KOPT-K1 (cell line): Measurements from ENCODE around the gene PTPRO.

Experiments
- H3K27ac ChIP-seq: fragments of 200-600 bp; sonication (generic); 2 replicates; pipeline ENCODE4 v1.5.1; 2016; ENCODE audit warnings: antibody characterized with exemption, mild to moderate bottlenecking, low read depth, low read length; ENCODE audit not compliant: poor library complexity, severe bottlenecking
- H3K36me3 ChIP-seq: fragments of 200-600 bp; sonication (generic); 2 replicates; pipeline ENCODE4 v1.5.1; 2017; ENCODE audit warnings: antibody characterized with exemption, mild to moderate bottlenecking, low read length, moderate library complexity; ENCODE audit not compliant: insufficient read depth
- H3K9me3 ChIP-seq: fragments of 200-600 bp; sonication (generic); 2 replicates; pipeline ENCODE4 v1.5.1; 2017; ENCODE audit warnings: antibody characterized with exemption, low read length, mild to moderate bottlenecking; ENCODE audit not compliant: insufficient read depth, poor library complexity, severe bottlenecking

The PTPRO gene

GRCh38 chr12:15329891-15330290 lies 7.6 kb downstream of the PTPRO start:
- Histone ChIP-seq H3K36me3 (no peaks in the 10 kb centered on the region), H3K27ac (no peak overlapping the region), H3K9me3 (no peaks in the 10 kb centered on the region)

- Histone ChIP-seq H3K9me3 (no peaks in the 10 kb centered on the region), H3K27ac (no peak overlapping the region), H3K36me3 (no peaks in the 10 kb centered on the region)
These were observed 11.9 kb downstream of the PTPRO start for GRCh38 chr12:15334225-15334624.

GRCh38 chr12:15335959-15336358 lies 13.7 kb downstream of the PTPRO start:
- Histone ChIP-seq H3K9me3 (no peaks in the 10 kb centered on the region), H3K36me3 (no peaks in the 10 kb centered on the region), H3K27ac (no peak overlapping the region)

GRCh38 chr12:15336768-15337553 lies 14.7 kb downstream of the PTPRO start:
- Histone ChIP-seq H3K36me3 (no peaks in the 10 kb centered on the region), H3K9me3 (no peaks in the 10 kb centered on the region), H3K27ac (no peak overlapping the region)

GRCh38 chr12:15341371-15341770 lies 19.1 kb downstream of the PTPRO start:
- H3K9me3 ChIP-seq: no peaks in the 10 kb centered on the region
- no peak overlapping the region for H3K27ac ChIP-seq
- no peaks in the 10 kb centered on the region for H3K36me3 ChIP-seq

GRCh38 chr12:15344561-15344960 lies 22.3 kb downstream of the PTPRO start:
- H3K27ac ChIP-seq: no peak overlapping the region
- no peaks in the 10 kb centered on the region for H3K9me3 ChIP-seq
- no peaks in the 10 kb centered on the region for H3K36me3 ChIP-seq

DNA sequence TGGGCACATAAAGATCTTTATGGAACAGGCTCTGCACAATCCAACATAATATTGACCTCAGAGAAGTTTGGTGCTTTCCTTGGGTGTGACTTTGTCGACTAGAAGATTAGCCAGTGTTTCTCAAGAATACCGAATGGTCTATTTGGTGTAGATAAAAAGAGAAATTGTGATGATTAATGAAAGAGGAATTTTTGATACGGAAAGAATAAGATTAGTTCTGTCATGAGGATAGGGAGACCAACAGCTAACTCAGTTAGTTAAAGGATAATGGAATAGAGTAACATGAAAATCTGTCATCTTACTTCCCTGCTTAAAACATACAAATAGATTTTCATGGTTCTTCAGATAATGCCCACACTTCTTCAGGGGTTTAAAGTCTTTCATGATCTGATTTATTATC lies 24.2 kb downstream of the PTPRO start:
- H3K36me3 ChIP-seq: no peaks in the 10 kb centered on the region
- no peak overlapping the region for H3K27ac ChIP-seq
- H3K9me3 ChIP-seq: no peaks in the 10 kb centered on the region

- H3K27ac ChIP-seq: no peak overlapping the region
- no peaks in the 10 kb centered on the region for H3K9me3 ChIP-seq
- no peaks in the 10 kb centered on the region for H3K36me3 ChIP-seq
These were observed 28.3 kb downstream of the PTPRO start for GRCh38 chr12:15350643-15351042.

- no peaks in the 10 kb centered on the region for H3K9me3 ChIP-seq
- no peaks in the 10 kb centered on the region for H3K36me3 ChIP-seq
These were observed 33.5 kb downstream of the PTPRO start for GRCh38 chr12:15355766-15356165.

GRCh38 chr12:15356951-15357364 lies 34.6 kb downstream of the PTPRO start:
- Histone ChIP-seq H3K36me3 (no peaks in the 10 kb centered on the region), H3K9me3 (no peaks in the 10 kb centered on the region), H3K27ac (no peak overlapping the region)

More at GRCh38 chr12:15355766-15356165, 33.5 kb downstream of the PTPRO start:
- H3K27ac ChIP-seq: no peak overlapping the region

DNA sequence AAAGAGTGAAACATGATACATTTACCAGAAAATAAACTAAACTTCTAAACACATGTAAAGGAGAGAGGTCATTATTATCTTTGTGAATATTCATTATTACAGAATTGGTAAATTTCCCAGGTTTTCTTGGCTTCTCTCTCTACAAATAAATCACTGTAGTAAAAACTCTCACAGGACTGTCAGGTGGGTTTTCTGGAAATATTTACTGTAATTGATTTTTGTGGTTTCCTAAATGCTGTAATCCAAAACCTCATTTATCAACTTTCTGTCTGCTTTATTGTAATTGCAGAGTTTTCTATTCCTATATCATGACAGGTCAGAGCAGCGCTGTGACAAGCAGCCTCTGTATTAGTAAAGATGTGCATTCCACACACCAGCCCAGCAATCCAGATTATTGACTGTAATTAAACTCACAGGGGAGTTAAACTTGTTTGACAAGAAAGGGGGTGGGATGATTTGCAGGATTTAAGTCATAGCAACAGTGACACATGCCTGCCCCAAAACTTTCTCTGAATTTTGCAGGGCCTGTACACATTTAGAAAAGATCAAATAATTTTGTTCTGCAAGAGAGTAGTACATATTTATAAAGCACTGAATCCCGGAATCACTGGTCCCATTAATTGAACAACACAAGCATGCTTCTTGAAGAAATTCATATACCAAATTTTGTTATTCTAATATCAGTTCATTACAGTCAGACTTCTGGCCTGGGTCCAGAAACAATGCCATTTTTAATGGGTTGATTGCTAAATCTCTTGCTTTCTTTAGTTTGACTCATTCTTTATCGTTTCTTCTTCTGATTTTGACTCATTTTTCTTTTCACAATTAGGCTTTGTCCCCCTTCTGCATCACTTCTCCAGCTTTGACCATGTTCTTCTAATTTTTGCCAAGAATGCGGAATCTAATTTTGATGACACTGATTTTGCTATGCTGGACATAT lies 42.2 kb downstream of the PTPRO start:
- no peaks in the 10 kb centered on the region for H3K9me3 ChIP-seq
- H3K27ac ChIP-seq: no peak overlapping the region
- no peaks in the 10 kb centered on the region for H3K36me3 ChIP-seq

DNA sequence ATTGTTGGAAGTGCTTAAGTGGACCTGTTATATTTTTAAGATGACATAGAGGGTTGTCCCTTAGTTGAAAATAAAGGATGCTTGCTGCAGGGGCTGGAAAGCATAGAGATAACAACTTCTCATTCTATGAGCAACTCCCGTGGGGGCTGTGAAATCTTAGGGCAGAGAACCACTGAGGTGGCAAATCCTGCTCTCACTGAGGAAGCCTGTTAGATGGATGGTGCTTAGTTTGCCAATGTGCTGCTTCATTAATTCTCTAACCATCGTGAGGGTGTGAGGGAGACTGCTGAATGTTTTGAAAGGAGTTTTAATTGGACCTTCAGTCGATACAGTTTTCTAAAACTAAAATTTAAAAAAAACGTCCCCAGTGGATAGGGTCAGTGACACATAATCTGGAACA lies 46.5 kb downstream of the PTPRO start:
- no peaks in the 10 kb centered on the region for H3K9me3 ChIP-seq
- H3K27ac ChIP-seq: no peak overlapping the region
- no peaks in the 10 kb centered on the region for H3K36me3 ChIP-seq

GRCh38 chr12:15372352-15372751 lies 50.0 kb downstream of the PTPRO start:
- Histone ChIP-seq H3K36me3 (no peaks in the 10 kb centered on the region), H3K27ac (no peak overlapping the region), H3K9me3 (no peaks in the 10 kb centered on the region)

- no peaks in the 10 kb centered on the region for H3K36me3 ChIP-seq
- no peak overlapping the region for H3K27ac ChIP-seq
- no peaks in the 10 kb centered on the region for H3K9me3 ChIP-seq
These were observed 65.5 kb downstream of the PTPRO start for GRCh38 chr12:15387772-15388171.

DNA sequence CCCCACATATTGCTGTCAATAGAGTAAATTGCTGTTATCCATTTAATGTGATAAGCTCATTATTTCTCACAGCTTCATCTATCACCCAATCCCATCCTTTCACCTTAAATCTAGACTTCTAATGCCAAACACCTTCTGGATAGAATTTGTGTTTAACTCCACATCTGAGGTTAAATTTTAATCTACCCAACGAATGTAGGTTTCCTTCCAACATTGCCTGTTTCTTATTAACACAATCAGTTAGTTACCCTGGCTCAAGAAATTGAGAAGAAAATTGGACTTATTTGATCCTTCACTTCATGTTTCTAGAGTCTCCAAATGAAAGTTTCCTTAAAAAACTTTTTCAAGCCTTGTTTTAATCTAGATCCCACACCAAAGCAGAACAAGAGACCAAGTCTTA lies 67.3 kb downstream of the PTPRO start:
- no peak overlapping the region for H3K27ac ChIP-seq
- H3K36me3 ChIP-seq: no peaks in the 10 kb centered on the region
- H3K9me3 ChIP-seq: no peaks in the 10 kb centered on the region
